Kidney epithelial cell (primary cell): ENCODE measurements around the gene SPP1. TPM values are rescaled to one million over a fixed set of nuclear protein-coding genes. Genes with fewer than 3 reads are reported as not detected.

Source experiments
- DNase-seq: peaks from one replicate; pipeline ENCODE4 v3.0.0-alpha.2; 2010; ENCODE audit warnings: low read depth
- H3K27me3 ChIP-seq: 2 replicates; pipeline ENCODE4 v1.6.0; 2011; ENCODE audit warnings: low read length; ENCODE audit not compliant: control insufficient read depth, insufficient read depth
- H3K36me3 ChIP-seq: 2 replicates; pipeline ENCODE4 v1.5.1; 2011; ENCODE audit warnings: low read length; ENCODE audit not compliant: control insufficient read depth, insufficient read depth
- H3K4me3 ChIP-seq: 2 replicates; pipeline ENCODE4 v1.5.1; 2011; ENCODE audit warnings: low read depth, mild to moderate bottlenecking, control low read depth, low read length
- CTCF ChIP-seq: IDR thresholded peaks from 2 replicates; pipeline ENCODE4 v1.5.1; 2011; ENCODE audit warnings: mild to moderate bottlenecking, moderate library complexity, low read length, control low read depth, inconsistent platforms; ENCODE audit not compliant: insufficient read depth, poor library complexity, severe bottlenecking
- total RNA-seq: library from RNA; depleted of rRNA; stranded (reverse); fragments of >200 nt; gene quantifications from 2 replicates; pipeline ENCODE4 v1.2.3, GENCODE V29; 2015

SPP1 gene
- total RNA-seq, 1 donor from 2014 or later: 160 TPM

GRCh38 chr4:87971866-87972265 lies 3.6 kb upstream of the SPP1 start:
- no peak for TF ChIP-seq CTCF
- Histone ChIP-seq H3K27me3 (no peaks in the 10 kb centered on the region), H3K36me3 (no peaks in the 10 kb centered on the region), H3K4me3 (no peak overlapping the region)
- DNase-seq: no peak

GRCh38 chr4:87973283-87974169 lies 2.0 kb upstream of the SPP1 start:
- no peaks in the 10 kb centered on the region for H3K27me3 ChIP-seq
- peak; percentile 80 for TF ChIP-seq CTCF
- peak; percentile 72 for DNase-seq
- no peak overlapping the region for H3K4me3 ChIP-seq
- H3K36me3 ChIP-seq: no peaks in the 10 kb centered on the region

- H3K27me3 ChIP-seq: no peaks in the 10 kb centered on the region
- peaks cover under 1% of the 10 kb centered on the region for H3K36me3 ChIP-seq
- peak; percentile 57 for DNase-seq
- H3K4me3 ChIP-seq: peak overlapping the region; percentile 12
- no peak for TF ChIP-seq CTCF
These were observed 555 bp upstream of the SPP1 start for GRCh38 chr4:87974856-87975462.

GRCh38 chr4:87977521-87978278 lies 2.2 kb downstream of the SPP1 start:
- H3K27me3 ChIP-seq: no peaks in the 10 kb centered on the region
- DNase-seq: no peak
- no peak for TF ChIP-seq CTCF
- H3K36me3 ChIP-seq: peaks cover 4% of the 10 kb centered on the region
- peak overlapping the region; percentile 55 for H3K4me3 ChIP-seq

- peak; percentile 48 for DNase-seq
- Histone ChIP-seq H3K27me3 (no peaks in the 10 kb centered on the region), H3K4me3 (peak overlapping the region; percentile 0), H3K36me3 (peaks cover 4% of the 10 kb centered on the region)
- no peak for TF ChIP-seq CTCF
These were observed 3.2 kb downstream of the SPP1 start for GRCh38 chr4:87978681-87979080.
